MG63 (cell line): ENCODE results near the gene HMGB2. TPM values are rescaled to one million over a fixed set of nuclear protein-coding genes. Genes with fewer than 3 reads are reported as not detected.

Source experiments
- DNase-seq: peaks from one replicate; pipeline ENCODE4 v3.0.0-alpha.2; 2020
- H3K27me3 ChIP-seq: fragments of 250-450 bp; sonication (Bioruptor Pico); 2 replicates; pipeline ENCODE4 v1.5.1; 2020; ENCODE audit warnings: mild to moderate bottlenecking, moderate library complexity
- H3K36me3 ChIP-seq: fragments of 250-450 bp; sonication (Bioruptor Pico); 2 replicates; pipeline ENCODE4 v1.5.1; 2020; ENCODE audit warnings: mild to moderate bottlenecking, moderate library complexity
- H3K4me3 ChIP-seq: fragments of 250-450 bp; sonication (Bioruptor Pico); 2 replicates; pipeline ENCODE4 v1.5.1; 2020; ENCODE audit warnings: mild to moderate bottlenecking, moderate library complexity
- H3K9me3 ChIP-seq: fragments of 250-450 bp; sonication (Bioruptor Pico); 2 replicates; pipeline ENCODE4 v1.5.1; 2020; ENCODE audit warnings: mild to moderate bottlenecking, moderate library complexity
- total RNA-seq: library from RNA; depleted of rRNA; stranded (reverse); fragments of >200 nt; shearing (Covaris generic); gene quantifications from 2 replicates; pipeline ENCODE4 v1.2.3, GENCODE V29; 2014; ENCODE audit warnings: low replicate concordance

HMGB2 gene
- total RNA-seq, 1 experiment from 2014 or later: 244 TPM

DNA sequence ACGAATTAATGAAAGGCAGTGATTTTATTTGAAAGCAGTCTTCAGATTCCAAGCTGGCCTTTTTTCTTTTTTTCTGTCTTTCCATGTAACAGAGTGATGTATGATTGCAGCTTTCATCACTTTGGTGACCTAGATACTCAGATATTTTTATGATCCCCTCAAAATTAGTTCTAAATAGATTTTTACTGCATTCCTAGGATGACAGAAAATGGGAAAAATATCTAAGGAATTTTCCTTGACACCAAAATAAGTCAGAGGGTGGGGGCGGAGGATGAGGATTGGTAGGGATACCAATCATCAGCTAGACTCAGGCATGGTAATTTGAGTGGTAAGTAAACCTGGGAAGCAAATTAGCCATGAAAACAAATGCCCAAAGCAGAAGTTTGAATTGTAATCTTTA is 11.9 kb upstream of the HMGB2 start:
- DNase-seq: peak; percentile 74
- H3K36me3 ChIP-seq: no peaks in the 10 kb centered on the region
- peak overlapping the region; percentile 10 for H3K4me3 ChIP-seq
- no peaks in the 10 kb centered on the region for H3K27me3 ChIP-seq
- H3K9me3 ChIP-seq: peaks cover 9% of the 10 kb centered on the region

GRCh38 chr4:173345648-173346047 is 11.5 kb upstream of the HMGB2 start:
- H3K4me3 ChIP-seq: peak overlapping the region; percentile 10
- H3K36me3 ChIP-seq: no peaks in the 10 kb centered on the region
- DNase-seq: no peak
- no peaks in the 10 kb centered on the region for H3K27me3 ChIP-seq
- peaks cover 9% of the 10 kb centered on the region for H3K9me3 ChIP-seq

DNA sequence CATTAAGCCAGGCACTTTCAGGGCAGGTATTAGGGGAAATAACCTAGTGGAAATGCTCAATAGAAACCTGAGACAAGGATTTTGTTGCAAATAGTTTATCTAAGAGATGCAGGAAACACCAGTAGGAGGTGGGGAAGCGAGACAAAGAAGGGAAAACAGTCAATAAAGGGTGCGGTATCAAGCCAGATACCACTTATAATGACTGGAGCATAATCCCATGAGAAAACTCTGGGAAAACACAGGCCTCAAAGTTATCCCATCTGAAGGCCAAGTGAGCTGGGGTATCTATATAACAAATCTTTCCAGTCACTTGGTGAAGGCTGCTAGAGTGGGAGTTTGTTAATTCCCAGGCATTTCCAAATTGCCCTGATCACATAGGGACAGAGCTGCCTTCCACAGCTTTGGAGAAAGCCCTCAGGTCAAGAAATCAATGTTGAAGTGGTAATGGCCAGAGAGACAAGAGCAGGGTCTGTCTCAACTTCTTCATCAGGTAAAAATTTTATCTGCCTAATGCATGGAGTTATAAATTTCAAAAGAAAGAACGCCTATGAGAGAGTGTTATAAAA is 9.8 kb upstream of the HMGB2 start:
- H3K4me3 ChIP-seq: no peak overlapping the region
- no peaks in the 10 kb centered on the region for H3K27me3 ChIP-seq
- peaks cover 6% of the 10 kb centered on the region for H3K9me3 ChIP-seq
- no peaks in the 10 kb centered on the region for H3K36me3 ChIP-seq
- DNase-seq: no peak

GRCh38 chr4:173337463-173337862 is 3.3 kb upstream of the HMGB2 start:
- Histone ChIP-seq H3K4me3 (no peak overlapping the region), H3K27me3 (no peaks in the 10 kb centered on the region), H3K9me3 (no peaks in the 10 kb centered on the region), H3K36me3 (peaks cover 14% of the 10 kb centered on the region)
- no peak for DNase-seq

DNA sequence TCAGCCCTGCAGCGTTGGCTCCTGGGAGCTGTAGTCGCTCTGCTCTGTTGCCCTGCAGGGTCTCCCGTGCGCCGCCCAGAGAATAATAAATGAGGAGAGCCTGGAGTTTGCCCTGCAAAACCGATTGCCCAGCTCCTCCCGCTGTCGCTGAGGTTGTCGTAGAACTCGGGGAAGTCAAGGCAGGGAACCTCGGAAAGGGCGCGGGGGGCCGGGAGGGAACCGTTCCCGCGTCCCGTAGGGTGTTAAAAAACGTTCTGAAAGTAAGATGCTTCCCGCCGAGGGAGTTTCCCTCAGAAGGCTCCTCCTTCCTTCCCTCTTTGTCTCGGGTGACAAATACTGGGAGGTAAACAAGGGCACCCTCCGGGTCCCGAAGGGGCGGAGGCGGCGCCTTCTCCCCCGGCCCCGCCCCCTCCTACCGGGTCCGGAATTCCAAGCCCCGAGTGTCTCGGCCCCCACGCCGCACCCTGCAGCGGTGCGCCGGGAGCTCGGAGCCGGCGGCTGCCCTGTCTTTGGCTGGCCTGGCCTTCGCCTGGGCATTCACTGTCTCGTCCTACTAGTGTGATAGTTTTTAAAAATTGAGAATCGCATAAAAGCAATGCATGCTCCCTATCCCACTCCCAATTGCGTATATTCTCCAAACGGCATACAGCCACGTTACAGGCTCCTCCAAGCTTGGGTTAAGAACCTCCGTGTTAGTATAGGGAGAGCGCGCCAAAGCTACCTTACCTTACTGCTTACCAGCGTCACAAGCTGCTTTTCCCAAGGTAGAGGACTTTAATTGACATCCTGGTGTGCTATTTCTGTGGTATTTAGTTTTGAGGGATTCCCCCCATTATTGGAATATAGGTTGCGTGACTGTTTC is 964 bp upstream of the HMGB2 start:
- peak; percentile 89 for DNase-seq
- no peaks in the 10 kb centered on the region for H3K9me3 ChIP-seq

DNA sequence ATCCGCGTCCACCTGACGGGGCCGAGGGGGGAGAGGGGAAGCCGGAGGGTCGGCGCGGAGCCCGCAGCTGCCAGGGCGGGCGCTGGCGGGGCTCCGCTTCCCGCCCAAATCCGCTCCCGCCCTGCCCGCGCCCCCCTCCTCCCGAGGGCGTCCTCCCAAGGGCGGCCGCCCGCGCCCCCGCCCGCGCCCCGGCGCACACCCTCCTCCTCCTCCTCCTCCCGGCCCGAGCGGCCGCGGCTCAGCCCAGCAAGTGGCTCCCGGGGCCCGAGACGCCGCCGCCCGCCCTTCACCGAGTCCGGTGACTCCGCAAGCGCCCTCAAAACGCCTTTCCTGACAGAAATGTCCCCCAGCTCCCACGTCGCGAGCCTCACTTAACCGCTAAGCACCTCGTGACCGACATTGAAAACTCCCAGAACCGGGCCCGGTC is 487 bp downstream of the HMGB2 start:
- H3K36me3 ChIP-seq: peaks cover 50% of the 10 kb centered on the region
- peak overlapping the region; percentile 97 for H3K4me3 ChIP-seq
- H3K27me3 ChIP-seq: no peaks in the 10 kb centered on the region
- H3K9me3 ChIP-seq: no peaks in the 10 kb centered on the region
- DNase-seq: peak; percentile 73

More for the DNA sequence above, 964 bp upstream of the HMGB2 start:
- peak overlapping the region; percentile 97 for H3K4me3 ChIP-seq
- no peaks in the 10 kb centered on the region for H3K27me3 ChIP-seq
- H3K36me3 ChIP-seq: peaks cover 36% of the 10 kb centered on the region

GRCh38 chr4:173332963-173333657 is 1.0 kb downstream of the HMGB2 start:
- Histone ChIP-seq H3K4me3 (peak overlapping the region; percentile 97), H3K36me3 (peaks cover 55% of the 10 kb centered on the region), H3K27me3 (no peaks in the 10 kb centered on the region), H3K9me3 (no peaks in the 10 kb centered on the region)
- no peak for DNase-seq

DNA sequence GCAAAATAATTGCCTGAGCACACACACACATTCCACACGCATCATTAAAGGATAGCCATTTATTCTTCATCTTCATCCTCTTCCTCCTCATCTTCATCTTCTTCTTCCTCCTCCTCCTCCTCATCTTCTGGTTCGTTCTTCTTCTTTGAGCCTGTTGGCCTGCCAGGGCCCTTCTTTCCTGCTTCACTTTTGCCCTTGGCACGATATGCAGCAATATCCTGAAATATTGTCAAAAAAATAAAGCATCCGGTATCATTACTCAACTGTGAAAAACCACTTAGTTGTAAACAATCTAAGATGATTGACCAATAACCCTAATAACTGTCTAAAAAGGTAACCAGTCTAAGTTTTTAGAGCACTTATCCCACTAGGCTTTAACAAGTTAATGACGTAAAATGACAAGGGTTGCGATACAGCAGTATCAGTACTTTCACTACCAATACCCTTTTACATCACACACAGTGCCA is 2.1 kb downstream of the HMGB2 start:
- peaks cover 59% of the 10 kb centered on the region for H3K36me3 ChIP-seq
- H3K9me3 ChIP-seq: no peaks in the 10 kb centered on the region
- DNase-seq: peak; percentile 9
- peak overlapping the region; percentile 97 for H3K4me3 ChIP-seq
- no peaks in the 10 kb centered on the region for H3K27me3 ChIP-seq

DNA sequence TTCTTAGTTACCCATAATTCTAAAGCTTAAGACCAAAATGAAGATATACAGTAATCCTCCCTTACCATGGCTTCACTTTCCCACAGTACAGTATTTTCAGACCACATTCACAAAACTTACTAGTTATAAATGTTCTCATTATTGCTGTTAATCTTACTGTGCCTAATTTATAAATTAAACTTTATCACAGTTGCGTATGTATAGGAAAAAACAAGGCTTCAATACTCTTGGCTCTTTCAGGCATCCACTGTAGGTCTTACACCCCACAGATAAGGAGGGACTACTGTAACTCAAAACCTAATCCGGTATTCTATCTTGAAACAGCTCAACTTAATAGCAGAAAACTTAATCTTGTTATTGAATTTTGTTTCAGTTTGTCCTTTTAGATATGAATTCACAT is 3.6 kb downstream of the HMGB2 start:
- DNase-seq: no peak
- Histone ChIP-seq H3K9me3 (no peaks in the 10 kb centered on the region), H3K36me3 (peaks cover 70% of the 10 kb centered on the region), H3K27me3 (no peaks in the 10 kb centered on the region), H3K4me3 (no peak overlapping the region)

- H3K36me3 ChIP-seq: peaks cover 68% of the 10 kb centered on the region
- H3K27me3 ChIP-seq: no peaks in the 10 kb centered on the region
- peak; percentile 9 for DNase-seq
- H3K9me3 ChIP-seq: no peaks in the 10 kb centered on the region
- H3K4me3 ChIP-seq: no peak overlapping the region
Observed at GRCh38 chr4:173328236-173328901, 5.8 kb downstream of the HMGB2 start.

- no peaks in the 10 kb centered on the region for H3K9me3 ChIP-seq
- no peaks in the 10 kb centered on the region for H3K27me3 ChIP-seq
- no peak overlapping the region for H3K4me3 ChIP-seq
- DNase-seq: no peak
- H3K36me3 ChIP-seq: peaks cover 40% of the 10 kb centered on the region
Observed at GRCh38 chr4:173325007-173325736, 9.0 kb downstream of the HMGB2 start.

- peaks cover 2% of the 10 kb centered on the region for H3K36me3 ChIP-seq
- no peaks in the 10 kb centered on the region for H3K27me3 ChIP-seq
- DNase-seq: no peak
- no peak overlapping the region for H3K4me3 ChIP-seq
- H3K9me3 ChIP-seq: no peaks in the 10 kb centered on the region
Observed at GRCh38 chr4:173319696-173320095, 14.5 kb downstream of the HMGB2 start.

- DNase-seq: no peak
- H3K27me3 ChIP-seq: no peaks in the 10 kb centered on the region
Observed at GRCh38 chr4:173318648-173319211, 15.4 kb downstream of the HMGB2 start.

DNA sequence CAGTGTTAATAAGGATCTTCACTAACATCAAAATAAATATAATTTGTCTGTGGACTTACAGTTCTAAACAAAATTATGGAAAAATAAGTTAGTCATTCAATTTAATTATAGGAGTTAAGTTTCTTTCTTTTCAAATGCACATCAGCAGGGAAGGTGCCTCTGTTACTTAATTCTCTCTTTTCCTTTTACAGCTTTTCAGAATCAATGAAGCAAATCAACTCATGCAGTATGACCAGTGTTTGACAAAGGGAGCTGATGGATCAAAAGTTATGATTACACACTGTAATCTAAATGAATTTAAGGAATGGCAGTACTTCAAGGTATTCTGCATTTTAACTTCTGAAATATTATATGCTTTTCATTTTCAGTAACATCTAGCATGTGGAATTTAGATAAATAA is 15.9 kb downstream of the HMGB2 start:
- H3K9me3 ChIP-seq: no peaks in the 10 kb centered on the region
- H3K4me3 ChIP-seq: no peak overlapping the region
- no peak for DNase-seq
- H3K36me3 ChIP-seq: peaks cover 2% of the 10 kb centered on the region
- H3K27me3 ChIP-seq: no peaks in the 10 kb centered on the region

More at GRCh38 chr4:173318648-173319211, 15.4 kb downstream of the HMGB2 start:
- H3K4me3 ChIP-seq: no peak overlapping the region
- peaks cover 2% of the 10 kb centered on the region for H3K36me3 ChIP-seq
- no peaks in the 10 kb centered on the region for H3K9me3 ChIP-seq

DNA sequence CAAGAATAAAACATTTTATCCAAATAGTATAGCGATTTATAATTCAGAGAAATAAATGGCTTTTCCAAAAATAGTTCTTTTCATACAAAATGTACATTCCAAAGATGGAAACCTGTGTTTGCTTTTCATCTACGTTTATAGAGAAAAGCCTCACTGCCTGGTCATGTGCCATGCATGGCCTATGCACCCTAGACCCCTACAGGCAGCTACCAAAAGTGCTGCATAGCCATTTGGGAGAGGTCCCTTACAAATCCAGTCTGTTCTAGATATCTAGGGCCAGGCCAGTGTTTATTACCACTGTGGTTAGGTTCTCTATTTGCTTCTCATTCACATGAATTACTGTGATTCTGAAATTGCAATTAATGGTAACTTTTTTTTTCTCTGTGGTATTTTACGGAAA is 17.2 kb downstream of the HMGB2 start:
- H3K27me3 ChIP-seq: no peaks in the 10 kb centered on the region
- H3K4me3 ChIP-seq: no peak overlapping the region
- H3K9me3 ChIP-seq: no peaks in the 10 kb centered on the region
- peaks cover 6% of the 10 kb centered on the region for H3K36me3 ChIP-seq
- DNase-seq: no peak

DNA sequence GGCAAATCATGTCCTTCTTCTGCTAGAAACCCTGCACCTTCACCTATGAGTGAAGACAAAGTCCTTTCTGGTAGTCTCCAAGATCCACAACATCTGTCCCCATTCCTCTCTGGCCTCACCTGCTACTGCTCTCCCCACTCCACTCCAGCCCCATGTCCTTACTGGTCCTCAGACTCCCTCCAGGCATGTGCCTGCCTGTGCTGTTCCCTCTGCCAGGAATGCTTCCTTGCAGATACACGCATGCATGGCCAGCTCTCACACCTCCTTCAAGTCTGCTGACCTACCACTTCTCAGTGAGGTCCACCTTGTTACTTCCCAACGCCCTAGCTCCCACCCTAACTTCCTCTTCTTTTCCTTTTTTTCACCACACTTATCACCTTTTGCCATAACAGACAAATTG is 18.1 kb downstream of the HMGB2 start:
- peaks cover 9% of the 10 kb centered on the region for H3K36me3 ChIP-seq
- H3K27me3 ChIP-seq: no peaks in the 10 kb centered on the region
- no peak overlapping the region for H3K4me3 ChIP-seq
- no peaks in the 10 kb centered on the region for H3K9me3 ChIP-seq
- DNase-seq: no peak
